Measurements from ENCODE around the gene GNA12. TPM values are rescaled to one million over a fixed set of nuclear protein-coding genes. Genes with fewer than 3 reads are reported as not detected.

Gene GNA12
- total RNA-seq, 1 experiment from 2014 or later, result 15.0 TPM

DNA sequence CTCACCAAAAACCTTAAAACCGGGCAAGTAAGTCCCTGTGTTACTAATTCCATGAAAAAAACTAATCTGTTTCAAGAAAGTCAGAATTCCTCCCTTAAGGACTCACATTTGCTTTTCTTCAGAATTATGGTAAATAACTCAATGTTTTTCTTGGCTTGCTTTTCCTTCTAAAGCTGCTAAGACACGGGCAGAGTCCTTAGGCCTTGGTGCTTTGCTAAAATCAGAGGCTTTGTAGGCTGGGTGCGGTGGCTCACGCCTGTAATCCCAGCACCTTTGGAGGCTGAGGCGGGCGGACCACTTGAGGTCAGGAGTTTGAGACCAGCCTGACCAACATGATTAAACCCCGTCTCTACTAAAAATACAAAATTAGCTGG, 32.0 kb downstream of the GNA12 start:
- H2AFZ ChIP-seq (ENCODE audit: low read length), result no peak overlapping the region
- no peaks in the 10 kb centered on the region for H4K20me1 ChIP-seq (ENCODE audit: low read length)
- H3K27ac ChIP-seq (ENCODE audit: low read length), result no peak overlapping the region
- peaks cover 95% of the 10 kb centered on the region for H3K79me2 ChIP-seq (ENCODE audit: low read length)
- no peak overlapping the region for H3K4me3 ChIP-seq (ENCODE audit: low read length)
- H3K9me2 ChIP-seq (replicated peaks; ENCODE audit: low read length), result no peaks in the 10 kb centered on the region
- ATAC-seq, result no peak
- no peaks in the 10 kb centered on the region for H3F3A ChIP-seq (ENCODE audit: low read length, unreplicated experiment)
- no peak overlapping the region for H3K9ac ChIP-seq (ENCODE audit: low read length)
- H3K27me3 ChIP-seq (ENCODE audit: low read length), result no peaks in the 10 kb centered on the region
- H3K4me1 ChIP-seq (ENCODE audit: insufficient read depth, low read length), result peaks cover 26% of the 10 kb centered on the region
- DNase-seq, result no peak
- H3K9me3 ChIP-seq (ENCODE audit: low read length), result no peaks in the 10 kb centered on the region
- H3K36me3 ChIP-seq (ENCODE audit: low read depth, low read length), result no peaks in the 10 kb centered on the region
- POLR2A ChIA-PET (ENCODE audit: unreplicated experiment), result no interaction called here
- TF ChIP-seq, protein P1, sequence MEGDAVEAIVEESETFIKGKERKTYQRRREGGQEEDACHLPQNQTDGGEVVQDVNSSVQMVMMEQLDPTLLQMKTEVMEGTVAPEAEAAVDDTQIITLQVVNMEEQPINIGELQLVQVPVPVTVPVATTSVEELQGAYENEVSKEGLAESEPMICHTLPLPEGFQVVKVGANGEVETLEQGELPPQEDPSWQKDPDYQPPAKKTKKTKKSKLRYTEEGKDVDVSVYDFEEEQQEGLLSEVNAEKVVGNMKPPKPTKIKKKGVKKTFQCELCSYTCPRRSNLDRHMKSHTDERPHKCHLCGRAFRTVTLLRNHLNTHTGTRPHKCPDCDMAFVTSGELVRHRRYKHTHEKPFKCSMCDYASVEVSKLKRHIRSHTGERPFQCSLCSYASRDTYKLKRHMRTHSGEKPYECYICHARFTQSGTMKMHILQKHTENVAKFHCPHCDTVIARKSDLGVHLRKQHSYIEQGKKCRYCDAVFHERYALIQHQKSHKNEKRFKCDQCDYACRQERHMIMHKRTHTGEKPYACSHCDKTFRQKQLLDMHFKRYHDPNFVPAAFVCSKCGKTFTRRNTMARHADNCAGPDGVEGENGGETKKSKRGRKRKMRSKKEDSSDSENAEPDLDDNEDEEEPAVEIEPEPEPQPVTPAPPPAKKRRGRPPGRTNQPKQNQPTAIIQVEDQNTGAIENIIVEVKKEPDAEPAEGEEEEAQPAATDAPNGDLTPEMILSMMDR (conservative IDR thresholded peaks at IDR 0.05; ENCODE audit: low read depth, low read length), result no peak
- no peak for TF ChIP-seq EZH2 (IDR thresholded peaks at IDR 0.05; ENCODE audit: low read length, unreplicated experiment)
- TF ChIP-seq EZH2phosphoT487 (IDR thresholded peaks at IDR 0.05; ENCODE audit: borderline replicate concordance, low read length), result no peak
- intact Hi-C loops (cut with micrococcal nuclease), result no loop called here
- CTCF ChIA-PET, result no interaction called here
- H3K4me2 ChIP-seq (ENCODE audit: low read length), result no peak overlapping the region
- BruUV-seq (replicated peaks), result no TSS peak

DNA sequence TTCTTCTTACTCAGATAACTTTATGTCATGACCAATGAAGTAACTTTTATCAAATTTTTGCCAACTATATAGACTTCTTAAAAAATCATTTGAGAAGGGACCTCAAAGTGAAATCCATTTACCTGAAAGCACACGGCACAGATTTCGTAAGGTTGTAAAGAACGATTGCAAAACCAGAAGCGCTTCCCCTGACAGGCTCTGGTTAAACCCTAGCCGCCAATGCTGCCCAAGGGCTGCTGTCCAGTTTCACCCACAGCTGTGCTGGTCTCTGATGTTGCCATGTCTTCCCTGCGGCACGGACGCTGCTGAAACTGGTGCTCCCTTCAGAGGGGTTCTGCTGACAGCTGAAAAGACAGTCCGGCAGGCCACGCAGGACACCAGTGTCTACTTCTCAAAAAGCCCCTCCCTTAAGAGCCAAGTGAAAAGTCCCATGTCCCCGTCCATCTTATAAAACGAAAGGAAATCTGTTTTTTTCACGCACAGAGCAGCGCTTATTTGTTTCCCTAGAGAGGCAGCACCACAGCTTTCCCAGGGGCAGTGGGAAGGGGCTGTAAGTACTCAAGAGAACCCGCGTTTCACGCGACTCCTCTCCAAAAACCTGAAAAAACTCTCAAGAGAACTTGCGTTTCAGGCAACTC, 32.5 kb downstream of the GNA12 start:
- no peak for ATAC-seq
- no peak for TF ChIP-seq EZH2 (IDR thresholded peaks at IDR 0.05; ENCODE audit: low read length, unreplicated experiment)
- TF ChIP-seq, protein P1 (conservative IDR thresholded peaks at IDR 0.05; ENCODE audit: low read depth, low read length), result no peak
- no peak for TF ChIP-seq EZH2phosphoT487 (IDR thresholded peaks at IDR 0.05; ENCODE audit: borderline replicate concordance, low read length)
- Histone ChIP-seq H3K27ac (ENCODE audit: low read length) (no peak overlapping the region), H2AFZ (ENCODE audit: low read length) (no peak overlapping the region), H3K27me3 (ENCODE audit: low read length) (no peaks in the 10 kb centered on the region), H3K36me3 (ENCODE audit: low read depth, low read length) (no peaks in the 10 kb centered on the region), H4K20me1 (ENCODE audit: low read length) (no peaks in the 10 kb centered on the region), H3K79me2 (ENCODE audit: low read length) (peaks cover 95% of the 10 kb centered on the region), H3F3A (ENCODE audit: low read length, unreplicated experiment) (no peaks in the 10 kb centered on the region), H3K9ac (ENCODE audit: low read length) (no peak overlapping the region), H3K4me3 (ENCODE audit: low read length) (no peak overlapping the region), H3K9me3 (ENCODE audit: low read length) (no peaks in the 10 kb centered on the region), H3K4me2 (ENCODE audit: low read length) (no peak overlapping the region), H3K9me2 (replicated peaks; ENCODE audit: low read length) (no peaks in the 10 kb centered on the region), H3K4me1 (ENCODE audit: insufficient read depth, low read length) (peaks cover 26% of the 10 kb centered on the region)
- no TSS peak for BruUV-seq (replicated peaks)
- DNase-seq, result no peak
- ChIA-PET CTCF (no interaction called here), POLR2A (ENCODE audit: unreplicated experiment) (no interaction called here)
- intact Hi-C loops (cut with micrococcal nuclease), result no loop called here

DNA sequence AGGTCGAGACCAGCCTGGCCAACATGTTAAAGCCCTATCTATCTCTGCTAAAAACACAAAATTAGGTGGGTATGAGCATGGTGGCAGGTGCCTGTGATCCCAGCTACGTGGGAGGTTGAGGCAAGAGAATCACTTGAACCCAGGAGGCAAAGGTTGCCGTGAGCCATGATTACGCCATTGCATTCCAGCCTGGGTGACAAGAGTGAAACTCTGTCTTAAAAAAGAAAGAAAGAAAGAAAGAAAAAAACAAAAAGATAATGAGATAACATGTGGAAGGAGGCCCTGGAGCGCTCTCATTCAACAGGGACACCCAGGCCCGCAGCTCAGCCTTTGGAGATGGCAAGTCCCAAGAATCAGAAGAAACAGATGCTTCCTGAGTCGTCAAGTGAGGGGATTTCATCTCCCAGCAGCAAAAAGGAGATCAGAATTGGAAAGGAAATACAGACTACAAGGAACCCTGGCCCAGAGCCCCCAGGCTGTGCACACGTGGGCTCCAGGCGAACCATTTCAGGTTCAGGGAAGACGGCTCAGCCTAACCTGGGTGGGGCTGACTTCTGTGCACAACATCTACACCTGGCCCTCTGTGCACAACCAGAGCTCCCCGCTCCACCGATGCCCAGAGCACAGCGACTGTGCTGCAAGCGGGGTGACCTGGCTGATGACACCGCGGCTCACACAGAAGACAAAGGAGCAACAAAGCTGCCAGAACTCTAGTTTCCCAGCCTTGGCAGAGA, 33.3 kb downstream of the GNA12 start:
- no peaks in the 10 kb centered on the region for H3F3A ChIP-seq (ENCODE audit: low read length, unreplicated experiment)
- H3K4me1 ChIP-seq (ENCODE audit: insufficient read depth, low read length), result peaks cover 26% of the 10 kb centered on the region
- H3K9ac ChIP-seq (ENCODE audit: low read length), result no peak overlapping the region
- no peaks in the 10 kb centered on the region for H3K27me3 ChIP-seq (ENCODE audit: low read length)
- H3K4me3 ChIP-seq (ENCODE audit: low read length), result no peak overlapping the region
- no peak overlapping the region for H3K27ac ChIP-seq (ENCODE audit: low read length)
- H3K9me2 ChIP-seq (replicated peaks; ENCODE audit: low read length), result no peaks in the 10 kb centered on the region
- ChIA-PET POLR2A (ENCODE audit: unreplicated experiment) (no interaction called here), CTCF (no interaction called here)
- H2AFZ ChIP-seq (ENCODE audit: low read length), result no peak overlapping the region
- TF ChIP-seq, protein P1 (conservative IDR thresholded peaks at IDR 0.05; ENCODE audit: low read depth, low read length), result no peak
- TF ChIP-seq EZH2phosphoT487 (IDR thresholded peaks at IDR 0.05; ENCODE audit: borderline replicate concordance, low read length) (no peak), EZH2 (IDR thresholded peaks at IDR 0.05; ENCODE audit: low read length, unreplicated experiment) (no peak)
- peaks cover 95% of the 10 kb centered on the region for H3K79me2 ChIP-seq (ENCODE audit: low read length)
- no peaks in the 10 kb centered on the region for H3K36me3 ChIP-seq (ENCODE audit: low read depth, low read length)
- intact Hi-C loops (cut with micrococcal nuclease), result no loop called here
- no peak overlapping the region for H3K4me2 ChIP-seq (ENCODE audit: low read length)
- no peak for ATAC-seq
- no peaks in the 10 kb centered on the region for H3K9me3 ChIP-seq (ENCODE audit: low read length)
- no peaks in the 10 kb centered on the region for H4K20me1 ChIP-seq (ENCODE audit: low read length)
- BruUV-seq (replicated peaks), result no TSS peak
- DNase-seq, result no peak

Data from PC-3 (cell line).